GM12878 (cell line): ENCODE data around the gene FOXK1. TPM values are rescaled to one million over a fixed set of nuclear protein-coding genes. Genes with fewer than 3 reads are reported as not detected.

Source experiments
- ATAC-seq: fragments of 200-7000 bp; cut with Tn5 transposase; 3 replicates; pipeline ENCODE4 v1.9.1; 2020; ENCODE audit warnings: mild to moderate bottlenecking, moderate library complexity
- BruUV-seq: library from RNA; stranded (reverse); fragments of 400-500 nt; replicated peaks from 2 replicates; lab custom pipeline; 2021; lab: Mats Ljungman, UMichigan
- CTCF ChIA-PET: fragments of 300-600 bp; sonication (Branson Sonifier 250); formaldehyde crosslinking; extraction: SDS; loops from one replicate; lab custom pipeline; 2021; ENCODE audit warnings: inconsistent platforms; lab: Yijun Ruan, JAX
- POLR2A ChIA-PET: fragments of 350-600 bp; formaldehyde crosslinking; extraction: SDS; loops from one replicate; lab custom pipeline; 2021; ENCODE audit warnings: inconsistent platforms; lab: Charles Lee
- RAD21 ChIA-PET: fragments of 300-600 bp; sonication (Branson Sonifier 250); formaldehyde crosslinking; loops from one replicate; lab custom pipeline; 2023; ENCODE audit warnings: antibody characterized with exemption; ENCODE audit not compliant: unreplicated experiment; lab: Charles Lee
- SMC1A ChIA-PET: fragments of 300-600 bp; sonication (Branson Sonifier 250); formaldehyde crosslinking; loops from one replicate; lab custom pipeline; 2023; ENCODE audit not compliant: unreplicated experiment, uncharacterized antibody; lab: Charles Lee
- DNase-seq: peaks from one replicate; pipeline ENCODE4 v3.0.0-alpha.2; 2011; ENCODE audit warnings: low read depth, low spot score
- FAIRE-seq: peaks from 3 replicates; lab custom pipeline; 2011; peaks lifted over from hg19 to GRCh38; lab: Jason Lieb, UNC
- H2AFZ ChIP-seq: 2 replicates; pipeline ENCODE4 v1.6.0; 2011; ENCODE audit warnings: low read depth, low read length, control low read depth; ENCODE audit not compliant: control insufficient read depth
- H3K27ac ChIP-seq: 2 replicates; pipeline ENCODE4 v1.5.1; 2011; ENCODE audit warnings: control low read depth; ENCODE audit not compliant: control insufficient read depth, insufficient read depth
- H3K27me3 ChIP-seq, 2 experiments: replicated peaks in 1 of 2; 2 replicates each; pipeline versions ENCODE4 v1.6.0 to v1.6.1; 2011; ENCODE audit warnings: low read length in 1 of 2; ENCODE audit not compliant: control insufficient read depth in 2 of 2, insufficient read depth in 2 of 2
- H3K36me3 ChIP-seq, 2 experiments: 2 replicates each; pipeline ENCODE4 v1.5.1; 2011; ENCODE audit warnings: low read length in 1 of 2; ENCODE audit not compliant: control insufficient read depth in 2 of 2, insufficient read depth in 2 of 2
- H3K4me1 ChIP-seq: 2 replicates; pipeline ENCODE4 v1.6.1; 2011; ENCODE audit warnings: mild to moderate bottlenecking, low read length, moderate library complexity, mixed read lengths; ENCODE audit not compliant: control insufficient read depth, insufficient read depth
- H3K4me2 ChIP-seq: 2 replicates; pipeline ENCODE4 v1.6.0; 2011; ENCODE audit warnings: control low read depth; ENCODE audit not compliant: control insufficient read depth, insufficient read depth
- H3K4me3 ChIP-seq: fragments of 200-600 bp; sonication (generic); 2 replicates; pipeline ENCODE4 v1.5.1; 2016
- H3K79me2 ChIP-seq: 2 replicates; pipeline ENCODE4 v1.6.0; 2011; ENCODE audit warnings: low read length; ENCODE audit not compliant: control insufficient read depth, insufficient read depth
- H3K9ac ChIP-seq: 2 replicates; pipeline ENCODE4 v1.8.0; 2011; ENCODE audit warnings: low read length, control low read depth, mixed read lengths; ENCODE audit not compliant: control insufficient read depth, insufficient read depth
- H3K9me3 ChIP-seq: replicated peaks from 3 replicates; pipeline ENCODE4 v1.5.1; 2011; ENCODE audit warnings: mild to moderate bottlenecking, low read length; ENCODE audit not compliant: control insufficient read depth, insufficient read depth
- H4K20me1 ChIP-seq: 2 replicates; pipeline ENCODE4 v1.6.0; 2011; ENCODE audit not compliant: control insufficient read depth, insufficient read depth
- ASH2L ChIP-seq: fragments of 300-600, 200-600 bp; sonication (generic); IDR thresholded peaks from 2 replicates; pipeline ENCODE4 v1.6.1; 2017; ENCODE audit warnings: low read depth, mild to moderate bottlenecking, borderline replicate concordance
- BHLHE40 ChIP-seq, 2 experiments: fragments of 450-650 bp in 1 of 2; IDR thresholded peaks; 2 replicates each; pipeline ENCODE4 v1.6.1; 2011 to 2017; ENCODE audit warnings: low read depth in 2 of 2, borderline replicate concordance in 1 of 2, improper control_type of control experiment in 1 of 2, low read length in 1 of 2, mild to moderate bottlenecking in 1 of 2
- CBFB ChIP-seq: IDR thresholded peaks from 2 replicates; pipeline ENCODE4 v1.6.1; 2016; ENCODE audit warnings: antibody characterized with exemption, low read depth
- CUX1 ChIP-seq: IDR thresholded peaks from 2 replicates; pipeline ENCODE4 v1.6.1; 2012; ENCODE audit warnings: improper control_type of control experiment, low read depth, low read length; ENCODE audit not compliant: insufficient replicate concordance
- ELK1 ChIP-seq: IDR thresholded peaks from 2 replicates; pipeline ENCODE4 v1.6.1; 2012; ENCODE audit warnings: low read depth, low read length, improper control_type of control experiment
- EP300 ChIP-seq, 2 experiments: fragments of 150-350 bp in 1 of 2; IDR thresholded peaks; 2 replicates each; pipeline ENCODE4 v1.6.1; 2011 to 2012; ENCODE audit warnings: low read depth in 2 of 2, low read length in 2 of 2, borderline replicate concordance in 1 of 2, improper control_type of control experiment in 1 of 2, inconsistent platforms in 1 of 2; ENCODE audit not compliant: control insufficient read depth in 1 of 2
- MXI1 ChIP-seq: fragments of 150-350 bp; IDR thresholded peaks from 2 replicates; pipeline ENCODE4 v1.6.1; 2011; ENCODE audit warnings: low read depth, mild to moderate bottlenecking, inconsistent platforms, low read length, improper control_type of control experiment
- NR2F1 ChIP-seq: fragments of 450-650 bp; conservative IDR thresholded peaks from 2 replicates; pipeline ENCODE4 v1.6.1; 2017; ENCODE audit warnings: mild to moderate bottlenecking
- NRF1 ChIP-seq: conservative IDR thresholded peaks from 2 replicates; pipeline ENCODE4 v1.6.1; 2011; ENCODE audit warnings: mild to moderate bottlenecking, low read depth, low read length, improper control_type of control experiment
- PAX8 ChIP-seq: fragments of 450-650 bp; IDR thresholded peaks from 2 replicates; pipeline ENCODE4 v1.6.1; 2017; ENCODE audit warnings: mild to moderate bottlenecking, moderate library complexity
- SMC3 ChIP-seq: IDR thresholded peaks from 2 replicates; pipeline ENCODE4 v1.6.1; 2011; ENCODE audit warnings: low read length, improper control_type of control experiment, borderline replicate concordance
- TAF1 ChIP-seq: IDR thresholded peaks from 2 replicates; pipeline ENCODE4 v1.6.1; 2011; ENCODE audit warnings: mild to moderate bottlenecking, low read depth, low read length, borderline replicate concordance
- TBL1XR1 ChIP-seq: IDR thresholded peaks from 2 replicates; pipeline ENCODE4 v1.6.1; 2012; ENCODE audit warnings: low read depth, low read length, improper control_type of control experiment
- ZSCAN29 ChIP-seq: fragments of 450-650 bp; IDR thresholded peaks from 2 replicates; pipeline ENCODE4 v1.6.1; 2017; ENCODE audit warnings: mild to moderate bottlenecking, moderate library complexity
- WGBS: methylation state at CpG from one replicate; pipeline ENCODE4 v1.1.6; 2016; ENCODE audit warnings: low lambda C conversion rate; ENCODE audit not compliant: insufficient replicate concordance, insufficient coverage; ENCODE audit errors: missing lambda C conversion rate; 5-methylcytosine and 5-hydroxymethylcytosine counted together
- in situ Hi-C: fragments of 300-500 bp; cut with MboI; formaldehyde crosslinking; loops from 9 replicates; pipeline ENCODE4 v1.14.3; 2018; ENCODE audit warnings: mixed read lengths
- intact Hi-C: fragments of 100-400 bp; cut with micrococcal nuclease; formaldehyde crosslinking; loops from one replicate; pipeline ENCODE4 v1.14.2; 2022; ENCODE audit not compliant: unreplicated experiment
- polyA plus RNA-seq, 11 experiments: library from polyadenylated mRNA; depleted of rRNA in 4 of 11; unstranded in 6 of 11; stranded (reverse) in 5 of 11; fragments of >200 nt; fragmentation: Nextera tagmentation in 4 of 11; fragmentation: Illumina TruSeq in 1 of 11; extraction: Ambion mirVana in 4 of 11; extraction: Trizol in 1 of 11; gene quantifications; 1 replicate in 1 of 11; 2 replicates in 10 of 11; pipeline versions ENCODE4 v1.2.1 to v1.2.3, GENCODE V29; 2011 to 2016; ENCODE audit warnings: inconsistent platforms in 2 of 11, missing spikeins in 2 of 11, low read depth in 1 of 11
- total RNA-seq, 4 experiments: library from RNA; depleted of rRNA in 3 of 4; stranded (reverse); fragments of >200 nt in 3 of 4; fragmentation: Illumina TruSeq in 1 of 4; extraction: Trizol in 1 of 4; gene quantifications; 2 replicates each; pipeline versions ENCODE4 v1.2.1 to v1.2.3, GENCODE V29; 2013 to 2021

Gene FOXK1
- total and polyA plus RNA-seq, 10 of the 15 experiments (the other 5 are each of a cell fraction or from before 2014, with no cell fraction given), result 0.24 to 31.8 (median 4.5) TPM

GRCh38 chr7:4791101-4791737 is 109.1 kb downstream of the FOXK1 start (continued):
- TF ChIP-seq CUX1, result no peak
- TF ChIP-seq CBFB, result no peak

GRCh38 chr7:4791738-4792536 is 109.8 kb downstream of the FOXK1 start:
- ChIA-PET CTCF (interaction anchor here (0.6 to 2.8 kb wide), 4 partner anchors 15 to 300 kb away, joined by 3 to 12 read pairs (median 4); partner anchors contain the start of gene AP5Z1), SMC1A (no interaction called here), POLR2A (interaction anchor here (0.7 kb wide), 1 partner anchor 143 kb away, joined by 3 read pairs; no protein-coding TSS in a partner anchor), RAD21 (interaction anchor here (0.6 kb wide), 2 partner anchors 297 to 1349 kb away, joined by 3 read pairs; no protein-coding TSS in a partner anchor)
- H3K9me3 ChIP-seq, result no peaks in the 10 kb centered on the region; the same call in 2 of the 3 replicates
- ATAC-seq, result peak; percentile 82
- H2AFZ ChIP-seq, result no peak overlapping the region
- no peak overlapping the region for H3K9ac ChIP-seq
- intact Hi-C loops, result loop anchor here (10.0 kb wide), 1 partner anchor 183 kb away; no protein-coding TSS in a partner anchor
- in situ Hi-C loops, result no loop called here
- WGBS, result over 99% methylated on average over 25 of the region's 50 CpGs
- no peak for DNase-seq
- H3K27me3 ChIP-seq, result no peaks in the 10 kb centered on the region
- no TSS peak for BruUV-seq
- peaks cover 0 to 19% of the 10 kb centered on the region in 2 experiments; a peak in 3 of 4 replicates for H3K36me3 ChIP-seq
- H3K4me1 ChIP-seq, result no peaks in the 10 kb centered on the region
- no peaks in the 10 kb centered on the region for H3K79me2 ChIP-seq
- H3K4me2 ChIP-seq, result no peak overlapping the region
- H3K27ac ChIP-seq, result no peak overlapping the region
- no peak overlapping the region for H3K4me3 ChIP-seq
- no peaks in the 10 kb centered on the region for H4K20me1 ChIP-seq
- no peak for FAIRE-seq
- TF ChIP-seq PAX8 (no peak), MXI1 (no peak), ELK1 (no peak), BHLHE40 (IDR thresholded peaks at IDR 0.05; ENCODE audit: borderline replicate concordance in 1 of 2, low read depth in 2 of 2, low read length in 1 of 2) (peak; percentile 7 to 47; a peak in 1 of 4 replicates), ZSCAN29 (no peak), TAF1 (no peak), NRF1 (no peak), ASH2L (no peak), EP300 (IDR thresholded peaks at IDR 0.05; ENCODE audit: borderline replicate concordance in 1 of 2, control insufficient read depth in 1 of 2, low read depth in 2 of 2, low read length in 2 of 2) (no peak), NR2F1 (no peak), SMC3 (0 out of 2 replicates have a peak, but pooled peaks have one; percentile 4), TBL1XR1 (no peak)
